Posterior vena cava (tissue), 2 donors: Measurements from ENCODE around the gene TMEM150B. TPM values are rescaled to one million over a fixed set of nuclear protein-coding genes. Genes with fewer than 3 reads are reported as not detected.
"Not testable (repeated sequence)": the region's sequence is repeated elsewhere in the genome, so short reads cannot be mapped to it uniquely, and the experiment has no call there.

Source experiments
- DNase-seq: peaks from one replicate; pipeline ENCODE4 v3.0.0-alpha.2; 2020; ENCODE audit warnings: low spot score
- intact Hi-C, 2 donors: fragments of 100-400 bp; cut with DNase I; formaldehyde crosslinking; loops; one replicate each; pipeline versions ENCODE4 v1.14.1 to v1.14.2; 2022 to 2023
- total RNA-seq, 2 donors: library from RNA; stranded (reverse); fragmentation: NEBNext Ultra II Directional; extraction: Animal tissue kit (Norgen Biotek cat#: 25700); gene quantifications; one replicate each; pipeline ENCODE4 v1.2.1, GENCODE V29; 2021
- donor health status: DM: yes; HTN: yes; CAD: no.
- donor health status: DM: yes; HTN: yes; CAD: no.

Gene TMEM150B
- total RNA-seq, 2 donors from 2014 or later: 1.9 to 5.4 TPM

GRCh38 chr19:55341171-55341588 lies 16.0 kb upstream of the TMEM150B start:
- intact Hi-C loops: no loop called here

GRCh38 chr19:55340784-55341147 lies 15.6 kb upstream of the TMEM150B start:
- intact Hi-C loops: no loop called here
- DNase-seq: no peak

More at GRCh38 chr19:55341171-55341588, 16.0 kb upstream of the TMEM150B start:
- no peak for DNase-seq

- DNase-seq: no peak
- intact Hi-C loops: no loop called here
Observed at GRCh38 chr19:55339889-55340783, 15.0 kb upstream of the TMEM150B start.

- intact Hi-C loops: no loop called here
- peak; percentile 100 for DNase-seq
Observed at GRCh38 chr19:55339105-55339888, 14.2 kb upstream of the TMEM150B start, which contains the start of gene KMT5C. TSS of gene KMT5C (plus strand) at chr19:55339876. CDS start at chr19:55341937, 2,061 bp downstream.

GRCh38 chr19:55336101-55336500 lies 11.0 kb upstream of the TMEM150B start:
- DNase-seq: no peak
- intact Hi-C loops: no loop called here

GRCh38 chr19:55333870-55334269 lies 8.7 kb upstream of the TMEM150B start:
- intact Hi-C loops: no loop called here

GRCh38 chr19:55329791-55330190 lies 4.7 kb upstream of the TMEM150B start:
- intact Hi-C loops, DNase-seq: not testable (repeated sequence)

More at GRCh38 chr19:55333870-55334269, 8.7 kb upstream of the TMEM150B start:
- DNase-seq: no peak

GRCh38 chr19:55328774-55329318 lies 3.7 kb upstream of the TMEM150B start:
- DNase-seq, intact Hi-C loops: not testable (repeated sequence)

GRCh38 chr19:55324662-55325061 lies 479 bp downstream of the TMEM150B start:
- DNase-seq: no peak
- intact Hi-C loops: loop anchor here in 1 of 2 donors (5.0 kb wide), 1 partner anchor 1318 kb away; the partner anchor contains the start of gene SMIM17

GRCh38 chr19:55322204-55322885 lies 2.8 kb downstream of the TMEM150B start:
- intact Hi-C loops: loop anchor here in 1 of 2 donors (5.0 kb wide), 1 partner anchor 1320 kb away; the partner anchor contains the start of gene SMIM17
- no peak for DNase-seq

- intact Hi-C loops: loop anchor here in 1 of 2 donors (5.0 kb wide), 1 partner anchor 1321 kb away; the partner anchor contains the start of gene SMIM17
- DNase-seq: no peak
Observed at GRCh38 chr19:55321466-55322137, 3.5 kb downstream of the TMEM150B start.

- intact Hi-C loops: loop anchor here in 1 of 2 donors (5.0 kb wide), 1 partner anchor 1321 kb away; the partner anchor contains the start of gene SMIM17
- no peak for DNase-seq
Observed at GRCh38 chr19:55320844-55321419, 4.2 kb downstream of the TMEM150B start.

- intact Hi-C loops: loop anchor here in 1 of 2 donors (5.0 kb wide), 1 partner anchor 1323 kb away; the partner anchor contains the start of gene SMIM17
- DNase-seq: no peak
Observed at GRCh38 chr19:55319785-55320184, 5.4 kb downstream of the TMEM150B start.

- DNase-seq: no peak
- intact Hi-C loops: no loop called here
Observed at GRCh38 chr19:55316646-55317045, 8.5 kb downstream of the TMEM150B start.

- intact Hi-C loops: no loop called here
- no peak for DNase-seq
Observed at GRCh38 chr19:55315956-55316525, 9.1 kb downstream of the TMEM150B start.

- intact Hi-C loops: no loop called here
- DNase-seq: no peak
Observed at GRCh38 chr19:55314396-55314795, 10.7 kb downstream of the TMEM150B start.
